Measurements from ENCODE around the gene NCKAP5.

Gene NCKAP5

DNA sequence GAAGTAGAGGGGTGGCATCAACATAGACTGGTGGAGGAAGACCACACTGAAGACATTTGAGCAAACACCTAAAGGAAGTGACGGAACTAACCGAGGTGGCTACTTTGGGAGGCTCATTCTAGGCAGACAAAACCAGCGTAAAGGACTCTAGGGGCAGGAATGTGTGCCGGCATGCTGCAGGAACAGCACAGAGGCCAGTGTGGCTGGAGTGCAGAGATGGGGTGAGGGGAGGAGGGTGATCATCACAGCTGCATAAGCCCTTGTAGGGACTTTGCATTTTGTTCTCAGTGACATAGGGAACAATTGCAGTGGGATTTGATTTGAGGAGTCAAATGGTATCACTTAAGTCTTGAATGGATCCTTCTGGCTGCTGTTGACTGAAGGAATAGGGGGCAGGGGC, 253.5 kb downstream of the NCKAP5 start:
- H3K36me3 ChIP-seq (ENCODE audit: control insufficient read depth, insufficient read depth, low read length) = no peaks in the 10 kb centered on the region
- H3K27ac ChIP-seq (ENCODE audit: insufficient read depth, low read depth, low read length, poor library complexity, severe bottlenecking) = no peak overlapping the region
- H3K9me3 ChIP-seq (ENCODE audit: control insufficient read depth, low read length) = no peaks in the 10 kb centered on the region
- WGBS, 2 experiments = 92 to 94% methylated on average over 4 of the region's 4 CpGs
- H3K4me1 ChIP-seq (ENCODE audit: control insufficient read depth, insufficient read depth, low read length) = no peaks in the 10 kb centered on the region
- H3K4me3 ChIP-seq (ENCODE audit: insufficient read depth, low read depth, low read length) = no peak overlapping the region
- H3K27me3 ChIP-seq (ENCODE audit: control insufficient read depth, insufficient read depth, low read length, poor library complexity, severe bottlenecking) = no peaks in the 10 kb centered on the region

GRCh38 chr2:133312038-133312729, 256.1 kb downstream of the NCKAP5 start:
- H3K27me3 ChIP-seq (ENCODE audit: control insufficient read depth, insufficient read depth, low read length, poor library complexity, severe bottlenecking) = no peaks in the 10 kb centered on the region
- H3K36me3 ChIP-seq (ENCODE audit: control insufficient read depth, insufficient read depth, low read length) = no peaks in the 10 kb centered on the region
- 93 to 95% methylated on average over 4 of the region's 4 CpGs for WGBS, 2 experiments
- H3K4me3 ChIP-seq (ENCODE audit: insufficient read depth, low read depth, low read length) = no peak overlapping the region
- no peaks in the 10 kb centered on the region for H3K9me3 ChIP-seq (ENCODE audit: control insufficient read depth, low read length)
- no peak overlapping the region for H3K27ac ChIP-seq (ENCODE audit: insufficient read depth, low read depth, low read length, poor library complexity, severe bottlenecking)
- no peaks in the 10 kb centered on the region for H3K4me1 ChIP-seq (ENCODE audit: control insufficient read depth, insufficient read depth, low read length)

- Histone ChIP-seq H3K36me3 (ENCODE audit: control insufficient read depth, insufficient read depth, low read length) (no peaks in the 10 kb centered on the region), H3K9me3 (ENCODE audit: control insufficient read depth, low read length) (no peaks in the 10 kb centered on the region), H3K27ac (ENCODE audit: insufficient read depth, low read depth, low read length, poor library complexity, severe bottlenecking) (no peak overlapping the region), H3K27me3 (ENCODE audit: control insufficient read depth, insufficient read depth, low read length, poor library complexity, severe bottlenecking) (no peaks in the 10 kb centered on the region), H3K4me3 (ENCODE audit: insufficient read depth, low read depth, low read length) (no peak overlapping the region), H3K4me1 (ENCODE audit: control insufficient read depth, insufficient read depth, low read length) (no peaks in the 10 kb centered on the region)
- WGBS, 2 experiments = 89 to 97% methylated on average over 2 of the region's 2 CpGs
Measured at GRCh38 chr2:133306236-133306635, 262.0 kb downstream of the NCKAP5 start.

DNA sequence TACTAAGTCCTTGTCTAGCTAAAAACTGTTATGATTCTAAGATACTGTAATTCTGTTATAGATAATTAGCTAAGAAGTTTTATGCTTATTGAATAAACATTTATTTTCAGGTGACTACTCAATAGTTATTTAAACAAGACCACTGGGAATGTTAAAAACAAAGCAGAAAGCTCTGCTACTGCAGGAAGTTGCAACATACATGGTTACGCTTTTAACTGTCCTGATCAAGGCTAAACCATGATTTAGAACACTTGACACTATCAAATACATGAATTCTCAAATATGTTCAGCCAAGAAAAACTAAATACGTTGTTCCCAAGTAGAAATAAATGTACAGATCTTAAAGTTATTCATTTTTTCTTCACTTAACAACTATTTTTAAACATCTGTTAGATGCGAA, 263.9 kb downstream of the NCKAP5 start:
- 73 to 81% methylated on average over 2 to 3 of the region's 3 CpGs for WGBS, 2 experiments
- H3K9me3 ChIP-seq (ENCODE audit: control insufficient read depth, low read length) = no peaks in the 10 kb centered on the region
- no peaks in the 10 kb centered on the region for H3K36me3 ChIP-seq (ENCODE audit: control insufficient read depth, insufficient read depth, low read length)
- no peak overlapping the region for H3K4me3 ChIP-seq (ENCODE audit: insufficient read depth, low read depth, low read length)
- H3K4me1 ChIP-seq (ENCODE audit: control insufficient read depth, insufficient read depth, low read length) = no peaks in the 10 kb centered on the region
- no peaks in the 10 kb centered on the region for H3K27me3 ChIP-seq (ENCODE audit: control insufficient read depth, insufficient read depth, low read length, poor library complexity, severe bottlenecking)
- no peak overlapping the region for H3K27ac ChIP-seq (ENCODE audit: insufficient read depth, low read depth, low read length, poor library complexity, severe bottlenecking)

DNA sequence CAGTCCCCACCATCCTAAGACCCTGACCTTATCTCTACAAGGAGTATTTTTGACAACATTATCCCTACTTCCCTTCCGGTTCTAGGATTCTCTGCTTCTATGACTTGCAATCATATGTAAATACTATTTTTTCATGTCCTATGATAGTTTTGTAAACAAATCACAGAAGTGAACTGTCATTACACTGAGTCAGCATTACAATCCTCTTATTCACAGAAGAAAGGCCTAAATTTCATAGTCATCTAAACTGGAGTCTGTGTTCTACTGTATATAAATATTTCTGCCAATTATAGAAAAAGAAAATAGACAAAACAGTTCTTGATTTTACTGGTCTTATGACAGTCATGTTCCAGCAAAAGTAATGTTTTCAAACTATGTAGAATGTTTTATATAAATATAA, 265.1 kb downstream of the NCKAP5 start:
- Histone ChIP-seq H3K36me3 (ENCODE audit: control insufficient read depth, insufficient read depth, low read length) (no peaks in the 10 kb centered on the region), H3K27me3 (ENCODE audit: control insufficient read depth, insufficient read depth, low read length, poor library complexity, severe bottlenecking) (no peaks in the 10 kb centered on the region), H3K4me3 (ENCODE audit: insufficient read depth, low read depth, low read length) (no peak overlapping the region), H3K4me1 (ENCODE audit: control insufficient read depth, insufficient read depth, low read length) (no peaks in the 10 kb centered on the region), H3K9me3 (ENCODE audit: control insufficient read depth, low read length) (no peaks in the 10 kb centered on the region), H3K27ac (ENCODE audit: insufficient read depth, low read depth, low read length, poor library complexity, severe bottlenecking) (no peak overlapping the region)
- 86% methylated on average over 1 of the region's 1 CpG; no CpG with 5 or more reads in 1 of the 2 experiments for WGBS, 2 experiments

DNA sequence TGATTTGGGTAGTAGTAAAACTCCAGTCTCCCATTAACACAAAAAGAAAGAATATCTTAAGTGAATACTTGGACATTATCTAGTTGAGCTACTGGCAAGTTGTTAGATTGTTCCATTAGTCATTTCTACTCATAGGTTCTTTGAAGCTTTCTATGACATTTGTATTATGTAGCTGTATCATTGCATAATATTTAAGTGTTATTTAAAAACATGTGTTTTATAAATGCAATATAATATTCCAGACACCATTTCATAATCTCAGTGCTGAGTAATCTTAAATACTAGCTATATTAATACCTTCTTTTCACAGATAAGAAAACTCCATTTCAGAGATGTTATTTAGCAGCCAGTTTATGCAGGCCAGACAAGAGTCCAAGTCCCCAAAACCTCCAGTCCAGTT, 271.9 kb downstream of the NCKAP5 start:
- Histone ChIP-seq H3K27me3 (ENCODE audit: control insufficient read depth, insufficient read depth, low read length, poor library complexity, severe bottlenecking) (no peaks in the 10 kb centered on the region), H3K4me1 (ENCODE audit: control insufficient read depth, insufficient read depth, low read length) (peaks cover 3% of the 10 kb centered on the region)

DNA sequence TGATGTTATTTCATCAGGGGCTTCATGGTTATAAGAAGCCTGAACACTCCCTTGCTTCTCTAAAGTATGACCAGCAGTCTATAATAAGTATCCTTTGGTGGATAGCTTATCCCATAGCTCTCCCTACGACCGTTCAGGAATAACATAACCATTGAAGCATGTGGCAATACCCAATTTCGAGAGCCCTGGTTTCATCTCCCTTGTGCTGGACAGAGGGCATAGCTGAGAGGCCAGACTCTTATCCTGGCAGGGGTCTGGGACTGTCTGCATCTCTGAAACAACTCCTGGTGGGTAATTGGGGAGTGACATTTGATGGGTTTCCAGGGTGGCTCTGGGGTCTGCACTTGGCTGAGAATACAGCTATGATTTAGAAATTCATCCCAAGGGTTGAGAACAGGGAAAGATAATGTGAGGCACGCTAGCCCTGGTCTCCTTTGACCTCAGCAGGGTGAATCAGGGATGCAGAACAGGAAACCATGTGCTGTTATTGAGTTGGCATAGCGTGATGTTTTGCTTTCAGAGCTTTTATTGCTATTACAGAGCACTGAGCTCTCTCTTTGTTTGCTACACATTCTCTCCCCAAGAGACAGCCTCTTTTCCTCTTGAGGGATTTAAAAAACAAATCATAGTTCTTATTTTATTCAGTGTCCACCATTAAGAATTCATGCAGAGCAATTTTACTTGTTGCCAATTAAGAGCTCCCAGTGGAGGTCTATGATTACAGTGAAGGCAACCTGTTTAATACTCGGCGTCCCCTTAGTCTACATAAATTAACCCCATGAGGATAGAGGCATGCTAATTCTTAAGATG, 274.5 kb downstream of the NCKAP5 start:
- Histone ChIP-seq H3K27me3 (ENCODE audit: control insufficient read depth, insufficient read depth, low read length, poor library complexity, severe bottlenecking) (no peaks in the 10 kb centered on the region), H3K4me1 (ENCODE audit: control insufficient read depth, insufficient read depth, low read length) (peaks cover 3% of the 10 kb centered on the region), H3K36me3 (ENCODE audit: control insufficient read depth, insufficient read depth, low read length) (no peaks in the 10 kb centered on the region), H3K27ac (ENCODE audit: insufficient read depth, low read depth, low read length, poor library complexity, severe bottlenecking) (no peak overlapping the region), H3K4me3 (ENCODE audit: insufficient read depth, low read depth, low read length) (no peak overlapping the region), H3K9me3 (ENCODE audit: control insufficient read depth, low read length) (no peaks in the 10 kb centered on the region)
- WGBS, 2 experiments = 87 to 92% methylated on average over 6 to 7 of the region's 7 CpGs

More for the DNA sequence above, 271.9 kb downstream of the NCKAP5 start:
- no peaks in the 10 kb centered on the region for H3K36me3 ChIP-seq (ENCODE audit: control insufficient read depth, insufficient read depth, low read length)
- no peaks in the 10 kb centered on the region for H3K9me3 ChIP-seq (ENCODE audit: control insufficient read depth, low read length)
- no peak overlapping the region for H3K27ac ChIP-seq (ENCODE audit: insufficient read depth, low read depth, low read length, poor library complexity, severe bottlenecking)
- H3K4me3 ChIP-seq (ENCODE audit: insufficient read depth, low read depth, low read length) = no peak overlapping the region

DNA sequence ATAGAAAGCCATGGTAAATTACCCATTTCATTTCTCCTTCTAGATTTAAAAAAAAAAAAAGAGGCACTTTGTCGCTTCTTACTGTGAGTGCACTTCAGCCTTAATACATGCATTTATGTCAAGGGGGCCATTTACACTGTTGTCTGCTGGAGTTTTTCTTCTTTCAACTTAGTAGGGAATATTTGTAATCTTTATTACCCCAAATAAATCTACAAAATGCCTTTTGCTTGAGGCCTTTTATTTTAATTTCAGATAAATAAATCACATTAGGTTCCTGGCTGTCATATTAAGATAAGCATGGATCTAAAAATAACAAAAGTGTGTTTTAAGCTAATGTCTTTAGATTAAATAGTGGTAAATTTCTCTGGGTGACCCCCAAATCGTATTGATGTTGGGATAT, 276.0 kb downstream of the NCKAP5 start:
- Histone ChIP-seq H3K36me3 (ENCODE audit: control insufficient read depth, insufficient read depth, low read length) (no peaks in the 10 kb centered on the region), H3K27me3 (ENCODE audit: control insufficient read depth, insufficient read depth, low read length, poor library complexity, severe bottlenecking) (no peaks in the 10 kb centered on the region), H3K27ac (ENCODE audit: insufficient read depth, low read depth, low read length, poor library complexity, severe bottlenecking) (no peak overlapping the region), H3K4me1 (ENCODE audit: control insufficient read depth, insufficient read depth, low read length) (peaks cover 3% of the 10 kb centered on the region), H3K4me3 (ENCODE audit: insufficient read depth, low read depth, low read length) (no peak overlapping the region), H3K9me3 (ENCODE audit: control insufficient read depth, low read length) (no peaks in the 10 kb centered on the region)
- WGBS, 2 experiments = 81 to 86% methylated on average over 1 of the region's 2 CpGs

GRCh38 chr2:133287709-133288108, 280.6 kb downstream of the NCKAP5 start:
- 100% methylated on average over 1 of the region's 2 CpGs for WGBS, 2 experiments

DNA sequence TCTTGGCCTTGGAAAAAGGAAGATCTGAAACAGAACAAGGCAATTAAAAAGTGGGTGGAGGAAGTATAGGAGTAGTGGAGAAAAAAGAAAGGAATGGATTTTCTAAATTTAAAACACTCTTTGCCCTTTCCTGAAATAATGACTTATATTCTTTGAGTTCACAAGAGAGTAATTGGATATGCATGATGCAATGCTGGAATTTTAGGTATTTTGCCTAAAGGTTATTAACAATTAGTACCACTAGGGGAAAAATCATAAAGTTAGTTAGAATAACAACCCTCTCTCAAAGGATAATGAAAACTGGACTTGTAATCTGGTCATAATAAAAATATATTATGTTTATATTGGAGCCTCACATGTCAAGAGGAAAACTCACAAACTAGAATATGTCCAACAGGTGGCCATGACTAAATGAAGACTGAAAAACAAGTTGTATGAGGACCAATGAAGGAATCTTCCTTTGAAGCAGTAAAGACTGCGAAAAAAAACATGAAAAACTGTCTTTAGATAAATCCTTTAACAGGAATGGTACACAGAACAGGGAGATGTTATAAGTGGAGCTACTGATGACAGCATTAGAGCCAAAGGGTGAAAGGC, 281.8 kb downstream of the NCKAP5 start:
- H3K4me3 ChIP-seq (ENCODE audit: insufficient read depth, low read depth, low read length) = no peak overlapping the region
- 93 to 97% methylated on average over 1 of the region's 1 CpG for WGBS, 2 experiments
- H3K36me3 ChIP-seq (ENCODE audit: control insufficient read depth, insufficient read depth, low read length) = no peaks in the 10 kb centered on the region
- H3K9me3 ChIP-seq (ENCODE audit: control insufficient read depth, low read length) = no peaks in the 10 kb centered on the region
- H3K4me1 ChIP-seq (ENCODE audit: control insufficient read depth, insufficient read depth, low read length) = no peaks in the 10 kb centered on the region
- no peak overlapping the region for H3K27ac ChIP-seq (ENCODE audit: insufficient read depth, low read depth, low read length, poor library complexity, severe bottlenecking)
- H3K27me3 ChIP-seq (ENCODE audit: control insufficient read depth, insufficient read depth, low read length, poor library complexity, severe bottlenecking) = no peaks in the 10 kb centered on the region

More at GRCh38 chr2:133287709-133288108, 280.6 kb downstream of the NCKAP5 start:
- H3K27ac ChIP-seq (ENCODE audit: insufficient read depth, low read depth, low read length, poor library complexity, severe bottlenecking) = no peak overlapping the region
- no peaks in the 10 kb centered on the region for H3K9me3 ChIP-seq (ENCODE audit: control insufficient read depth, low read length)
- no peaks in the 10 kb centered on the region for H3K27me3 ChIP-seq (ENCODE audit: control insufficient read depth, insufficient read depth, low read length, poor library complexity, severe bottlenecking)
- no peak overlapping the region for H3K4me3 ChIP-seq (ENCODE audit: insufficient read depth, low read depth, low read length)
- H3K4me1 ChIP-seq (ENCODE audit: control insufficient read depth, insufficient read depth, low read length) = no peaks in the 10 kb centered on the region
- no peaks in the 10 kb centered on the region for H3K36me3 ChIP-seq (ENCODE audit: control insufficient read depth, insufficient read depth, low read length)
